Trophoblast cell (in vitro differentiated cells and primary cell): ENCODE data around the gene CD59.

Experiments used
- DNase-seq, 2 donors: peaks; one replicate each; pipeline ENCODE4 v3.0.0-alpha.2; 2016
- H2AFZ ChIP-seq: 2 replicates; pipeline ENCODE4 v1.6.1; 2013; ENCODE audit warnings: low read length, moderate library complexity, mild to moderate bottlenecking; ENCODE audit not compliant: insufficient read depth, poor library complexity
- H2AK5ac ChIP-seq: 2 replicates; pipeline ENCODE4 v1.6.1; 2013; ENCODE audit warnings: mild to moderate bottlenecking, low read length
- H2BK120ac ChIP-seq: 2 replicates; pipeline ENCODE4 v1.6.1; 2013; ENCODE audit warnings: low read length, mild to moderate bottlenecking, moderate library complexity; ENCODE audit not compliant: insufficient read depth, poor library complexity
- H2BK12ac ChIP-seq: 2 replicates; pipeline ENCODE4 v1.6.1; 2013; ENCODE audit warnings: mild to moderate bottlenecking, low read length, moderate library complexity
- H2BK5ac ChIP-seq: 2 replicates; pipeline ENCODE4 v1.6.1; 2013; ENCODE audit warnings: low read length, low read depth, moderate library complexity, mild to moderate bottlenecking; ENCODE audit not compliant: poor library complexity
- H3K14ac ChIP-seq: 2 replicates; pipeline ENCODE4 v1.6.1; 2013; ENCODE audit warnings: mild to moderate bottlenecking, low read length
- H3K18ac ChIP-seq: 2 replicates; pipeline ENCODE4 v1.6.1; 2013; ENCODE audit warnings: mild to moderate bottlenecking, low read length
- H3K23ac ChIP-seq: 2 replicates; pipeline ENCODE4 v1.6.1; 2013; ENCODE audit warnings: low read length
- H3K27ac ChIP-seq: 2 replicates; pipeline ENCODE4 v1.5.1; 2013; ENCODE audit warnings: low read depth, mild to moderate bottlenecking, inconsistent platforms, low read length, moderate library complexity
- H3K27me3 ChIP-seq: 2 replicates; pipeline ENCODE4 v1.6.1; 2013; ENCODE audit warnings: inconsistent platforms, mild to moderate bottlenecking, low read length, moderate library complexity; ENCODE audit not compliant: insufficient read depth
- H3K36me3 ChIP-seq, 2 experiments: 1 replicate in 1 of 2; 2 replicates in 1 of 2; pipeline ENCODE4 v1.6.1; 2013; ENCODE audit warnings: low read length in 2 of 2, mild to moderate bottlenecking in 2 of 2, moderate library complexity in 1 of 2; ENCODE audit not compliant: insufficient read depth in 2 of 2, control insufficient read depth in 1 of 2
- H3K4ac ChIP-seq: 2 replicates; pipeline ENCODE4 v1.6.1; 2013; ENCODE audit warnings: low read depth, mild to moderate bottlenecking, low read length, moderate library complexity
- H3K4me1 ChIP-seq, 2 experiments: 1 replicate in 1 of 2; 2 replicates in 1 of 2; pipeline ENCODE4 v1.6.1; 2013; ENCODE audit warnings: low read length in 2 of 2, mild to moderate bottlenecking in 2 of 2, moderate library complexity in 1 of 2; ENCODE audit not compliant: insufficient read depth in 2 of 2, control insufficient read depth in 1 of 2
- H3K4me2 ChIP-seq: 2 replicates; pipeline ENCODE4 v1.6.1; 2013; ENCODE audit warnings: inconsistent platforms, mild to moderate bottlenecking, low read length, moderate library complexity
- H3K4me3 ChIP-seq: 2 replicates; pipeline ENCODE4 v1.5.1; 2013; ENCODE audit warnings: mild to moderate bottlenecking, low read depth, low read length, inconsistent platforms
- H3K79me1 ChIP-seq: one replicate; pipeline ENCODE4 v1.6.1; 2013; ENCODE audit warnings: low read length
- H3K79me2 ChIP-seq: 2 replicates; pipeline ENCODE4 v1.6.1; 2013; ENCODE audit warnings: low read length, mild to moderate bottlenecking; ENCODE audit not compliant: control insufficient read depth, insufficient read depth, poor library complexity
- H3K9ac ChIP-seq: 2 replicates; pipeline ENCODE4 v1.6.1; 2013; ENCODE audit warnings: mild to moderate bottlenecking, low read length
- H3K9me3 ChIP-seq: 2 replicates; pipeline ENCODE4 v1.6.1; 2013; ENCODE audit warnings: low read depth, mild to moderate bottlenecking, control low read depth, inconsistent platforms, low read length; ENCODE audit not compliant: insufficient read depth
- H4K12ac ChIP-seq: 2 replicates; pipeline ENCODE4 v1.6.1; 2013; ENCODE audit warnings: low read depth, mild to moderate bottlenecking, low read length, moderate library complexity
- H4K8ac ChIP-seq: 2 replicates; pipeline ENCODE4 v1.6.1; 2013; ENCODE audit warnings: low read depth, mild to moderate bottlenecking, low read length, moderate library complexity
- H4K91ac ChIP-seq: one replicate; pipeline ENCODE4 v1.6.1; 2013; ENCODE audit warnings: low read depth, mild to moderate bottlenecking, low read length, moderate library complexity
- WGBS: extraction: QIAGEN DNeasy Blood & Tissue Kit; methylation state at CpG from one replicate; pipeline ENCODE4 v1.1.7; 2013; ENCODE audit warnings: missing lambda C conversion rate; ENCODE audit not compliant: insufficient read length, insufficient coverage; ENCODE audit errors: extremely low coverage; 5-methylcytosine and 5-hydroxymethylcytosine counted together

The CD59 gene

GRCh38 chr11:33700502-33701271 lies 35.5 kb downstream of the CD59 start, which contains the start of gene C11orf91:
TSS of gene C11orf91 (minus strand) at chr11:33700826. CDS start at chr11:33700740, 86 bp downstream.
- Histone ChIP-seq H4K8ac (peak within 1 kb of the TSS; percentile 64), H3K18ac (peak within 1 kb of the TSS; percentile 38), H2BK120ac (no peak within 1 kb of the TSS), H4K91ac (peak within 1 kb of the TSS; percentile 68), H3K79me1 (peaks cover 8% of the 10 kb centered on the region), H3K4ac (peak within 1 kb of the TSS; percentile 43), H3K4me2 (peak within 1 kb of the TSS; percentile 84), H3K9ac (peak within 1 kb of the TSS; percentile 11), H2AFZ (peak within 1 kb of the TSS; percentile 69), H4K12ac (peak within 1 kb of the TSS; percentile 49), H3K4me3 (peak within 1 kb of the TSS; percentile 74), H3K23ac (no peak within 1 kb of the TSS), H3K27ac (peak within 1 kb of the TSS; percentile 15), H3K14ac (peak within 1 kb of the TSS; percentile 51), H3K36me3 (peaks cover 0 to 5% of the 10 kb centered on the region in 2 experiments), H2AK5ac (peak within 1 kb of the TSS; percentile 13), H3K79me2 (no peaks in the 10 kb centered on the region), H2BK12ac (peak within 1 kb of the TSS; percentile 33), H3K27me3 (no peaks in the 10 kb centered on the region), H3K4me1 (peaks cover 4 to 14% of the 10 kb centered on the region in 2 experiments), H2BK5ac (peak within 1 kb of the TSS; percentile 22), H3K9me3 (no peaks in the 10 kb centered on the region)
- peak; percentile 94 for DNase-seq
- WGBS = no CpG with 5 or more reads among the region's 72 CpGs

GRCh38 chr11:33700063-33700501 lies 36.1 kb downstream of the CD59 start:
- Histone ChIP-seq H3K9me3 (no peaks in the 10 kb centered on the region), H4K12ac (peak overlapping the region; percentile 49), H2BK120ac (no peak overlapping the region), H3K36me3 (peaks cover 0 to 2% of the 10 kb centered on the region in 2 experiments), H3K18ac (peak overlapping the region; percentile 38), H3K4ac (no peak overlapping the region), H3K79me2 (no peaks in the 10 kb centered on the region), H2BK12ac (no peak overlapping the region), H3K4me1 (peaks cover 8 to 16% of the 10 kb centered on the region in 2 experiments), H3K14ac (peak overlapping the region; percentile 51), H3K27ac (no peak overlapping the region), H2BK5ac (no peak overlapping the region), H3K27me3 (no peaks in the 10 kb centered on the region), H2AFZ (peak overlapping the region; percentile 13), H4K91ac (peak overlapping the region; percentile 68), H3K79me1 (peaks cover 8% of the 10 kb centered on the region), H3K4me3 (peak overlapping the region; percentile 74), H3K23ac (no peak overlapping the region), H2AK5ac (peak overlapping the region; percentile 13), H3K9ac (no peak overlapping the region), H3K4me2 (peak overlapping the region; percentile 54), H4K8ac (peak overlapping the region; percentile 59)
- no CpG with 5 or more reads among the region's 25 CpGs for WGBS
- no peak for DNase-seq

- no peaks in the 10 kb centered on the region for H3K79me2 ChIP-seq
- no peak overlapping the region for H3K4me3 ChIP-seq
- no peak overlapping the region for H2AK5ac ChIP-seq
- no peaks in the 10 kb centered on the region for H3K27me3 ChIP-seq
- no peak overlapping the region for H3K27ac ChIP-seq
- H2BK120ac ChIP-seq = no peak overlapping the region
- no peak overlapping the region for H2BK5ac ChIP-seq
- no peak overlapping the region for H2AFZ ChIP-seq
- no peak for DNase-seq
- no CpG with 5 or more reads among the region's 12 CpGs for WGBS
- no peak overlapping the region for H3K18ac ChIP-seq
- H2BK12ac ChIP-seq = no peak overlapping the region
- no peak overlapping the region for H3K23ac ChIP-seq
- H3K36me3 ChIP-seq = no peaks in the 10 kb centered on the region
- no peaks in the 10 kb centered on the region for H3K9me3 ChIP-seq
- H3K4me1 ChIP-seq = peaks cover 10 to 20% of the 10 kb centered on the region in 2 experiments
- H4K91ac ChIP-seq = no peak overlapping the region
- H4K12ac ChIP-seq = no peak overlapping the region
- H3K14ac ChIP-seq = no peak overlapping the region
- peaks cover 8% of the 10 kb centered on the region for H3K79me1 ChIP-seq
- H4K8ac ChIP-seq = no peak overlapping the region
- H3K4me2 ChIP-seq = no peak overlapping the region
- H3K4ac ChIP-seq = no peak overlapping the region
- H3K9ac ChIP-seq = no peak overlapping the region
Observed at GRCh38 chr11:33699515-33700062, 36.6 kb downstream of the CD59 start.

GRCh38 chr11:33698921-33699320 lies 37.3 kb downstream of the CD59 start:
- Histone ChIP-seq H2BK5ac (no peak overlapping the region), H3K79me2 (no peaks in the 10 kb centered on the region), H3K9me3 (no peaks in the 10 kb centered on the region), H4K12ac (no peak overlapping the region), H3K23ac (no peak overlapping the region), H3K27me3 (no peaks in the 10 kb centered on the region), H2AK5ac (no peak overlapping the region), H4K8ac (no peak overlapping the region), H2BK12ac (no peak overlapping the region), H3K36me3 (no peaks in the 10 kb centered on the region), H3K79me1 (peaks cover 7% of the 10 kb centered on the region), H3K27ac (no peak overlapping the region), H2BK120ac (no peak overlapping the region), H3K14ac (no peak overlapping the region), H3K4ac (no peak overlapping the region), H3K4me2 (no peak overlapping the region), H3K18ac (no peak overlapping the region), H3K4me1 (peaks cover 9 to 19% of the 10 kb centered on the region in 2 experiments), H4K91ac (no peak overlapping the region), H3K9ac (no peak overlapping the region), H2AFZ (no peak overlapping the region), H3K4me3 (no peak overlapping the region)
- WGBS = no CpG with 5 or more reads among the region's 5 CpGs
- DNase-seq = no peak
